GM23248 (cell line): Measurements from ENCODE around the gene YPEL3.

Source experiments
- EZH2 ChIP-seq: fragments of 200-600 bp; sonication (generic); IDR thresholded peaks from 2 replicates; pipeline ENCODE4 v1.6.1; 2018; ENCODE audit warnings: antibody characterized with exemption, mild to moderate bottlenecking; ENCODE audit not compliant: insufficient read depth, poor library complexity, severe bottlenecking
- EZH2phosphoT487 ChIP-seq: fragments of 200-600 bp; sonication (generic); IDR thresholded peaks from 2 replicates; pipeline ENCODE4 v1.6.1; 2018; ENCODE audit warnings: antibody characterized with exemption, moderate library complexity, mild to moderate bottlenecking, low read depth; ENCODE audit not compliant: insufficient read depth

GRCh38 chr16:30144017-30144416 is 48.0 kb upstream of the YPEL3 start:
- TF ChIP-seq EZH2 (no peak), EZH2phosphoT487 (no peak)
